Left ventricle myocardium inferior (tissue), 1 donor: Measurements from ENCODE around the gene MMP1. TPM values are rescaled to one million over a fixed set of nuclear protein-coding genes. Genes with fewer than 3 reads are reported as not detected.

Experiments
- DNase-seq: peaks from one replicate; pipeline ENCODE4 v3.0.0-alpha.2; 2020
- H3K27ac ChIP-seq: fragments of 200-600 bp; replicated peaks from 2 replicates; pipeline ENCODE4 v1.8.0; 2021
- H3K27me3 ChIP-seq: fragments of 200-600 bp; 2 replicates; pipeline ENCODE4 v1.8.0; 2021; ENCODE audit warnings: low read depth
- H3K36me3 ChIP-seq: fragments of 200-600 bp; 2 replicates; pipeline ENCODE4 v1.8.0; 2021
- H3K4me1 ChIP-seq: fragments of 200-600 bp; 2 replicates; pipeline ENCODE4 v1.8.0; 2021
- H3K4me3 ChIP-seq: fragments of 200-600 bp; 2 replicates; pipeline ENCODE4 v1.8.0; 2021; ENCODE audit warnings: mild to moderate bottlenecking, moderate library complexity
- H3K9me3 ChIP-seq: fragments of 200-600 bp; replicated peaks from 2 replicates; pipeline ENCODE4 v1.8.0; 2021
- CTCF ChIP-seq: fragments of 200-600 bp; IDR thresholded peaks from 2 replicates; pipeline ENCODE4 v1.8.0; 2021; ENCODE audit warnings: antibody characterized with exemption, mild to moderate bottlenecking, borderline replicate concordance
- intact Hi-C: fragments of 100-400 bp; cut with micrococcal nuclease; formaldehyde crosslinking; loops from one replicate; pipeline ENCODE4 v1.11.0; 2022
- total RNA-seq: library from RNA; stranded (reverse); fragmentation: NEBNext Ultra II Directional; extraction: Animal tissue kit (Norgen Biotek cat#: 25700); gene quantifications from one replicate; pipeline ENCODE4 v1.2.1, GENCODE V29; 2021
- donor health status: DM: no; HTN: yes; CAD: no; lungs with severe emphysema.

MMP1 gene
- total RNA-seq, 1 donor from 2014 or later = not detected

DNA sequence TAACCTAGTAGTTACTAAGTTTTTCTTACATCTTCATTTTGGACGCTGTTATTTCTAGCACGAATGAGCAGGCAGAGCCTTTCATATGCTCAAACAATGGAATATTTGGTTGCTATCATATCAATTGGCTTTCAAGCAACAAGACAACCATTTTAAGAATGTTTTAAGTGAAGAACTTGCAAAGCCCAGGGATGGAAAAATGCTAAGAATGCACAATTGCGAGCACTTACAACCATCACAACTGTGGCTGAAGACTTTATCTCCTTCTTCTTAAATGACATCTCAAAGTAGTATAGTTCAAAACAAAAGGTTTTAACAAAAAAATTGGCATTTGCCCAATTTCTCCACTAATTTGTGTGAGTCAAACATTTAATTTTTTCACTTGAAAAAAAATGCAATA is 8.3 kb upstream of the MMP1 start:
- H3K27ac ChIP-seq = no peak overlapping the region
- intact Hi-C loops = no loop called here
- no peak overlapping the region for H3K4me3 ChIP-seq
- peaks cover 3% of the 10 kb centered on the region for H3K9me3 ChIP-seq
- no peaks in the 10 kb centered on the region for H3K27me3 ChIP-seq
- TF ChIP-seq CTCF = no peak
- H3K36me3 ChIP-seq = no peaks in the 10 kb centered on the region
- no peaks in the 10 kb centered on the region for H3K4me1 ChIP-seq
- DNase-seq = no peak

- DNase-seq = no peak
- intact Hi-C loops = no loop called here
- Histone ChIP-seq H3K27ac (no peak overlapping the region), H3K9me3 (peaks cover 3% of the 10 kb centered on the region), H3K27me3 (no peaks in the 10 kb centered on the region), H3K4me1 (peaks cover 14% of the 10 kb centered on the region), H3K36me3 (no peaks in the 10 kb centered on the region), H3K4me3 (no peak overlapping the region)
- no peak for TF ChIP-seq CTCF
Measured at GRCh38 chr11:102802341-102802740, 4.4 kb upstream of the MMP1 start.

DNA sequence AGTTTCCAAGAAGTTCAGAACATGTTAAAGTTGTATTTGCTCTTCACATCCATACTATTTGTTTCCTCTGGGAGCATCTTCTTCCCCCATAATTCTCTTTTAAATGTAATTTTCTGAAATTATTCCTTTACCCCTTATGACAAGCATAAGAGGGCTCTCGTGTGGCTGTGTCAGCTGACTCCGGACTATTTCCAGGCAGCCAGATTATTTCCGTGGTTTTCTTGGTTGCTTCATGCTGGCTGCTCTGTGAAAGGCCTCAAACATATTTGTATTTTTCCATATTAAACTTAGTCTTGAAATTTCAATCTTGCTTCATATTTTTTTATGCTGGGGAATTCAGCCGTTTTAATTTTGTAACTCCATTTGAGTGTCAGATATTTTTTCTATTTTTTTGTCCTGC is 2.8 kb upstream of the MMP1 start:
- Histone ChIP-seq H3K27ac (no peak overlapping the region), H3K27me3 (no peaks in the 10 kb centered on the region), H3K36me3 (no peaks in the 10 kb centered on the region), H3K4me1 (peaks cover 14% of the 10 kb centered on the region), H3K9me3 (no peaks in the 10 kb centered on the region), H3K4me3 (no peak overlapping the region)
- no peak for DNase-seq
- intact Hi-C loops = no loop called here
- TF ChIP-seq CTCF = no peak

DNA sequence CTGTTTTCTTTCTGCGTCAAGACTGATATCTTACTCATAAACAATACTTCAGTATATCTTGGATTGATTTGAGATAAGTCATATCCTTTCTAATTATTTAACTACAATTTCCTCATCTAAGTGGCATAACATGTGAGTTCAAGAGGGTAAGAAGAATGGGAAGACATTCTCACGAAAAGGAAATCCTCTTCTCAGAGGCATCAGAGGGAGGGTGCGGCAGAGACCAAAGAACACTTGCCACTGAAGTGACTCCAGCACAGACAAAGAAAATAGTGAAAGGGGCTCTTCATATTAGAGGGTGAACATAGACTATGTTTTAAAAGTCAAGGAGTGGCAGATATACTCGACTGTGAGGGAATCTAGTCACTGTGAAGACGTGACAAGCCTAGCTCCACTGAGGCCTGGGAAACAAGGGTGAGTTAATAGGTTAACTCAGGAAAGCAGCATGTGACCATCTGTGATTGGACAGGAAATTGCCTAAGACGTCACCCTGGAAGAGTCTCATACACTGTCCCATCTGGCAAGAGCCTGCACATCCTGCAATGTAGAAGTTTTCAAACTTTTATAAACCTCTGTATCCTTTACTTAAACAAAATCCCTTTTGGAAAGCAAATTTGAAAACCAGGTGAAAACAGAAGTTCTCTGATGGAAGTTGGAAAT is 1.9 kb upstream of the MMP1 start:
- Histone ChIP-seq H3K9me3 (no peaks in the 10 kb centered on the region), H3K27me3 (no peaks in the 10 kb centered on the region), H3K4me3 (no peak overlapping the region), H3K36me3 (no peaks in the 10 kb centered on the region), H3K4me1 (peaks cover 14% of the 10 kb centered on the region), H3K27ac (peak overlapping the region; percentile 61)
- intact Hi-C loops = no loop called here
- no peak for TF ChIP-seq CTCF
- DNase-seq = no peak

DNA sequence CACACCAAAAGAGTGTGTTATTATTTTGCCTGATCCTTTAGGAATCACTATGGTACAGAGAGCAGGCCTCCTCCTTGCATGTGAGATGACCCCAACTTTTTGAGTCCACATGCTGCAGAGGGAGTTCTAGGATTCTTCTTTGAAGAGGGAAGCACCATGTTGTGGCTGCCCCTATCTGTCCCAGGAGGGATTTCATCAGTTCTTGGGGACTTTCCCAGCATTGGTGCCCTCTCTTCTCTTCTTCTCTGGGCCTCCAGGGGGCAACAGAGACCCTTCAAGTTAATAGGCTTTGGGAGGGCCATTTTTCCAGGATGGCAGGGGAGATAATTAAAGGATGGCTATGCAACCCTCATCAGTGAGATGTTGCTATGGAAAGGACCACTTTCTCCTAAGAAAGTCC is 3.6 kb downstream of the MMP1 start:
- no peaks in the 10 kb centered on the region for H3K36me3 ChIP-seq
- H3K27me3 ChIP-seq = no peaks in the 10 kb centered on the region
- DNase-seq = no peak
- no peak overlapping the region for H3K27ac ChIP-seq
- H3K4me1 ChIP-seq = peaks cover 10% of the 10 kb centered on the region
- intact Hi-C loops = no loop called here
- no peak overlapping the region for H3K4me3 ChIP-seq
- H3K9me3 ChIP-seq = no peaks in the 10 kb centered on the region
- peak; percentile 22 for TF ChIP-seq CTCF
